ENCODE measurements around the gene WDR89. TPM values are rescaled to one million over a fixed set of nuclear protein-coding genes. Genes with fewer than 3 reads are reported as not detected.
"Not testable (repeated sequence)": the region's sequence is repeated elsewhere in the genome, so short reads cannot be mapped to it uniquely, and the experiment has no call there.

The WDR89 gene
- polyA plus RNA-seq, 1 experiment = 2.0 TPM

DNA sequence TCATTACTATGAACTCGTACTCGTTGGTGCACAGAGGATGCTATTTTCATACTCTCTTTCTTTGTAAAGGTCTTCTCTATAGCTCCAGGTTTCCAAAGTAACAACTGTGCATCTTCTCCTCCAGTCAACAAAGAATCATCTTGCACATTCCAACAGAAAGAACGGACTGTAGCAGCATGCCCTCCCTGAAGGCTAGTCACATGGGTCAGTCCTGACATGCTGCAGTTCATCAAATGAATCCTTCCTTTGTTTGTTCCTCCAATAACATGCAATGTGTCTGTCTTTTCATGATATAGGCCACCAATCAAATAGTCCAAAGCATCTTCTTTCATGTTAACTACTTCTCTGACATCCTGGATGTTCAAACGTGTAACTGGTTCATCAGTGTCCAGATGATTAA is 42.9 kb downstream of the WDR89 start:
- ChIA-PET CTCF (no interaction called here), POLR2A (no interaction called here)
- no peak overlapping the region for H3K4me3 ChIP-seq (ENCODE audit: low read depth, low read length)
- no peaks in the 10 kb centered on the region for H3K36me3 ChIP-seq (ENCODE audit: control insufficient read depth, insufficient read depth, low read length)
- no peaks in the 10 kb centered on the region for H3K27me3 ChIP-seq (ENCODE audit: control insufficient read depth, insufficient read depth, low read length)
- no peak for DNase-seq (ENCODE audit: low read depth)
- TF ChIP-seq, protein P1, sequence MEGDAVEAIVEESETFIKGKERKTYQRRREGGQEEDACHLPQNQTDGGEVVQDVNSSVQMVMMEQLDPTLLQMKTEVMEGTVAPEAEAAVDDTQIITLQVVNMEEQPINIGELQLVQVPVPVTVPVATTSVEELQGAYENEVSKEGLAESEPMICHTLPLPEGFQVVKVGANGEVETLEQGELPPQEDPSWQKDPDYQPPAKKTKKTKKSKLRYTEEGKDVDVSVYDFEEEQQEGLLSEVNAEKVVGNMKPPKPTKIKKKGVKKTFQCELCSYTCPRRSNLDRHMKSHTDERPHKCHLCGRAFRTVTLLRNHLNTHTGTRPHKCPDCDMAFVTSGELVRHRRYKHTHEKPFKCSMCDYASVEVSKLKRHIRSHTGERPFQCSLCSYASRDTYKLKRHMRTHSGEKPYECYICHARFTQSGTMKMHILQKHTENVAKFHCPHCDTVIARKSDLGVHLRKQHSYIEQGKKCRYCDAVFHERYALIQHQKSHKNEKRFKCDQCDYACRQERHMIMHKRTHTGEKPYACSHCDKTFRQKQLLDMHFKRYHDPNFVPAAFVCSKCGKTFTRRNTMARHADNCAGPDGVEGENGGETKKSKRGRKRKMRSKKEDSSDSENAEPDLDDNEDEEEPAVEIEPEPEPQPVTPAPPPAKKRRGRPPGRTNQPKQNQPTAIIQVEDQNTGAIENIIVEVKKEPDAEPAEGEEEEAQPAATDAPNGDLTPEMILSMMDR (IDR thresholded peaks at IDR 0.05; ENCODE audit: insufficient read depth, low read depth, low read length) = no peak

DNA sequence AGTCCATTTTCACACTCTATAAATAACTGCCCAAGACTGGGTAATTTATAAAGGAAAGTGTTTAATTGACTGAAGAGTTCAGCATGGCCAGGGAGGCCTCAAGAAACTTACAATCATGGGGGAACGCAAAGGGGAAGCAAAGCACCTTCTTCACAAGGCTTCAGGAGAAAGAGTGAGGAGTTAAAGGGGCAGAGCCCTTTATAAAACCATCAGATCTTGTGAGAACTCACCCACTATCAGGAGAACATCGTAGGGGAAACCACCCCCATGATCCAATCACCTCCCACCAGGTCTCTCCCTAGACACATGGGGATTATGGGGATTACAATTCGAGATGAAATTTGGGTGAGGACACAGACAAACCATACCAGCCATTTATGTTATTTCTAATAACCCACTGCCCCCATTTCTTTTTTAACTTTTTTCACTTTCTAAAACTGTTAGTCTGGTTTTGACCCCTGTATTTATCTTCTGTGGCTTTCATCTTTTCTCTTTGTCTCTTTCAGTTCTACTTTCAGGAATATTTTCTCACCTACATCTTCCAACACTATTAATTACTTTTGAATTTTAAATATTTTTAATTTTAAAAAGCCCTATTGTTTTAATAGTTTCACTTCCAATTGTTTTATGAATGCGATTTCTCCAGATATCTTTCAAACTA is 44.5 kb downstream of the WDR89 start:
- TF ChIP-seq, protein P1 (IDR thresholded peaks at IDR 0.05; ENCODE audit: insufficient read depth, low read depth, low read length) = no peak
- ChIA-PET CTCF (no interaction called here), POLR2A (no interaction called here)
- H3K36me3 ChIP-seq (ENCODE audit: control insufficient read depth, insufficient read depth, low read length) = no peaks in the 10 kb centered on the region
- no peak for DNase-seq (ENCODE audit: low read depth)
- no peaks in the 10 kb centered on the region for H3K27me3 ChIP-seq (ENCODE audit: control insufficient read depth, insufficient read depth, low read length)
- no peak overlapping the region for H3K4me3 ChIP-seq (ENCODE audit: low read depth, low read length)

DNA sequence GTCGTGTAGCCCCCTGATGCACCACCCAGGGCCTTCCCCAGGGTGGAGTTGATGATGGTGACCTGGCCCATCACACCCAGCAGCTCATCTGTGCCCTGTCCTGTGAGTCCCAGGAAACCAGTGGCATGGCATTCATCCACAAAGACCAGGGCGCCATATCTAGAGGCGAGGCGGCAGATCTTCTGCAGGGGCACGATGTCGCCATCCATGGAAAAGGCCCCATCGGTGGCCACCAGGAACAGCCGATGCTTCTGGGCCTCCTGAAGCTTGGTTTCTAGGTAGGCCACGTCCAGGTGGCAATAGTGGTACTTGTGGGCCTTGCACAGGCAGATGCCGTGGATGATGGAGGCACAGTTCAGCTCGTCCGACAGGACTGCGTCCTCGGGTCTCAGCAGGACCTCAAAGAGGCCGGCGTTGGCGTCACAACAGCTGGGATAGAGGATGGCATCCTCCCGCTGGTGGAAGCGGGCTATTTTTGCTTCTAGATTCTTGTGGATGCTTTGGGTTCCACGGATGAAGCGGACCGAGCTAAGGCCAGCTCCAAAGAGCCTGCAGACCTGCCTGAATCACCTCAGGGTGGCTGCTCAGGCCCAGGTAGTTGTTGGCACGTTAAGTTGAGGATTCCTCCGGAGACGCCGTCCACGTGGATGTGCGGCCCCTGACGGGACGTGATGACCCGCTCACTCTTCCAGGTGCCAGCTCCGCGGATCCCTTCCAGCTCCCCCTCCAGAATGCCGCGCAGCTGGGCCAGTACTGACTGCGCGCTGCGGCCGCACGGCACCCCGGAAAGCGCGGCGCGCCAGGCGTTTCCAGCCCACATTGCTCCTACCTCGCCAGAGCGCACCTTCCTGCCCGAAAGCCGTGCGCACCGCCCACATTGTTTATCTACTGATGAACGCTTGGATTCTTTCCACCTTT is 47.0 kb downstream of the WDR89 start:
- Histone ChIP-seq H3K36me3 (ENCODE audit: control insufficient read depth, insufficient read depth, low read length) (no peaks in the 10 kb centered on the region), H3K27me3 (ENCODE audit: control insufficient read depth, insufficient read depth, low read length) (no peaks in the 10 kb centered on the region), H3K4me3 (ENCODE audit: low read depth, low read length) (no peak overlapping the region)
- CTCF ChIA-PET = no interaction called here
- TF ChIP-seq, protein P1 (IDR thresholded peaks at IDR 0.05; ENCODE audit: insufficient read depth, low read depth, low read length) = no peak
- no peak for DNase-seq (ENCODE audit: low read depth)
- POLR2A ChIA-PET = no interaction called here

DNA sequence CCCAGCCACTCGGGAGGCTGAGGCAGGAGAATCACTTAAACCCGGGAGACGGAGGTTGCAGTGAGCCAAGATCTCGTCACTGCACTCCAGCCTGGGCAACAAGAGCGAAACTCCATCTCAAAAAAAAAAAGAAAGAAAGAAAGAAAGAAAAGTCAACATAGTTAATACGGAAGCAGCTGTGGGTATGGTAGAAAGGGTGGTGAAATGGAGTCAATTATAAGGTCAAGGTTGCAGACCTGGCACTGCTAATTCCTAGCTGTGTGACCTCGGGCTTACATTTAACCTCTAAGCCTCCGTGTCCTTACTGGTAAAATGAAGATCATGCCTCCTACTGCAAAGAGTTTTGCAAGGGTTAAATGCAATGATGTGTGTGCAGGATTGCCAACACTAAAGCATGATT is 58.6 kb downstream of the WDR89 start:
- H3K4me3 ChIP-seq (ENCODE audit: low read depth, low read length); POLR2A ChIA-PET; H3K27me3 ChIP-seq (ENCODE audit: control insufficient read depth, insufficient read depth, low read length); H3K36me3 ChIP-seq (ENCODE audit: control insufficient read depth, insufficient read depth, low read length); DNase-seq (ENCODE audit: low read depth); CTCF ChIA-PET: not testable (repeated sequence)

DNA sequence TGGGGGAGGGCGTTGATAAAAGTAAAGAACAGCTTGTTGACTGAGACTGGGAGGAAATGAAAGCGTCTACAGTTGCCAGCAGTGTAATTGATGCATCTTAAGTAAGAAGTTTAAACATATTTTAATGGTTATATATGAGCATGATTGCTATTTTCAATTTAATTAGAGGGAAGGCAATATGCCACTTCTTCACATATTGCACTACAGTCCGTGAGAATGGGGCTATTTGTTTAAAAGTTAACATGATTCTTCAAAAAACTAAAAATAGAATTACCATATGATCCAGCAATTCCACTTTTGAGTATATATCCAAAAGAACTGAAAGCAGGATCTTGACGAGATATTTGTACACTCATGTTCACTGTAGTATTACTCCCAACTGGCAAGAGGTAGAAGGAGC is 60.2 kb downstream of the WDR89 start:
- Histone ChIP-seq H3K27me3 (ENCODE audit: control insufficient read depth, insufficient read depth, low read length) (no peaks in the 10 kb centered on the region), H3K36me3 (ENCODE audit: control insufficient read depth, insufficient read depth, low read length) (no peaks in the 10 kb centered on the region), H3K4me3 (ENCODE audit: low read depth, low read length) (no peak overlapping the region)
- ChIA-PET CTCF (no interaction called here), POLR2A (no interaction called here)
- TF ChIP-seq, protein P1 (IDR thresholded peaks at IDR 0.05; ENCODE audit: insufficient read depth, low read depth, low read length) = no peak
- DNase-seq (ENCODE audit: low read depth) = no peak

Measured in BJ (cell line).